Omental fat pad (tissue), 4 donors: ENCODE results near the gene ARHGEF6. TPM values are rescaled to one million over a fixed set of nuclear protein-coding genes. Genes with fewer than 3 reads are reported as not detected.

ENCODE experiments used
- ATAC-seq: fragments of 150-250 bp; one replicate; pipeline ENCODE4 v1.9.1; 2016; ENCODE audit warnings: mild to moderate bottlenecking, moderate library complexity; ENCODE audit not compliant: low FRiP score
- DNase-seq: peaks from one replicate; pipeline ENCODE4 v3.0.0-alpha.2; 2019; ENCODE audit warnings: low spot score
- CTCF ChIP-seq, 3 donors: fragments of 450-650 bp; IDR thresholded peaks; one replicate each; pipeline ENCODE4 v1.5.1; 2016 to 2017; ENCODE audit warnings: antibody characterized with exemption in 3 of 3, mild to moderate bottlenecking in 3 of 3, moderate library complexity in 2 of 3
- total RNA-seq, 4 donors: library from RNA; depleted of rRNA; stranded (reverse); fragments of >200 nt; gene quantifications; one replicate each; pipeline ENCODE4 v1.1.0, GENCODE V29; 2016

The ARHGEF6 gene
- total RNA-seq, 4 donors from 2014 or later = 38.8 to 150 (median 57.5) TPM

- DNase-seq = no peak
- no peak for TF ChIP-seq CTCF (IDR thresholded peaks at IDR 0.05)
- no peak for ATAC-seq
Measured at GRCh38 chrX:136747003-136747986, 33.4 kb downstream of the ARHGEF6 start.

GRCh38 chrX:136745215-136746173 lies 35.2 kb downstream of the ARHGEF6 start:
- DNase-seq = no peak
- no peak for TF ChIP-seq CTCF (IDR thresholded peaks at IDR 0.05)

GRCh38 chrX:136742721-136743379 lies 37.9 kb downstream of the ARHGEF6 start:
- no peak for TF ChIP-seq CTCF (IDR thresholded peaks at IDR 0.05)
- DNase-seq (no peak), ATAC-seq (no peak)

More at GRCh38 chrX:136745215-136746173, 35.2 kb downstream of the ARHGEF6 start:
- no peak for ATAC-seq

DNA sequence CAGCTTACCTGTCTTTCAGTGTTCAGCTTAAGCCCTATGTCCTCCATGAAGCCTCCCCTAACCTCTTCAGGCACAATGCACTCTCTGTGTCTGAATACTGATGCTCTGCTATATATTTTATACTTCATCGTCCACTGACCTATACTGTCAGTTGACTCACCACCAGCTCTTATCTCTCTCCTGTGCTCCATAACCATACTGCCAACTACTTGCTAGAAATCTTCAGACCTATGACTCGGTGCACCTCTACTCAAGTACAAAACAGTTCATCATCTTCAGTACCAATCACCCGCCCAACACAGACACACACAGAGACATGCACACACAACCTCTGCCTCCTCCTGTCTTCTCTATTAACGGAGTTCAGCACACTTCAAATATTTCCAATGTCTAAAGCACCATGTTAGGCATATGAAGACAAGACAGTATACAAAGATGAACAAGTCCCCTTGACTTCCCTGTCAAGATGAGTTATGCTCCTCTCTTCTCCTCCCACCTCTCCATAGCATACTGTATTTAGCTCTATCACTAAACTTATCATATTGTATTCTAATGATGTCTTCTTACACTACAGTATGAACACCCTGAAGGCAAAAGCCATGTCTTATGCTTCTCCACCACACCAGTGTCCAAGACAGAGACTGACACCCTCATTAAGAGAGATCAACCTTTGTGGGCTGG lies 42.5 kb downstream of the ARHGEF6 start:
- no peak for TF ChIP-seq CTCF (IDR thresholded peaks at IDR 0.05)
- ATAC-seq (no peak), DNase-seq (no peak)

DNA sequence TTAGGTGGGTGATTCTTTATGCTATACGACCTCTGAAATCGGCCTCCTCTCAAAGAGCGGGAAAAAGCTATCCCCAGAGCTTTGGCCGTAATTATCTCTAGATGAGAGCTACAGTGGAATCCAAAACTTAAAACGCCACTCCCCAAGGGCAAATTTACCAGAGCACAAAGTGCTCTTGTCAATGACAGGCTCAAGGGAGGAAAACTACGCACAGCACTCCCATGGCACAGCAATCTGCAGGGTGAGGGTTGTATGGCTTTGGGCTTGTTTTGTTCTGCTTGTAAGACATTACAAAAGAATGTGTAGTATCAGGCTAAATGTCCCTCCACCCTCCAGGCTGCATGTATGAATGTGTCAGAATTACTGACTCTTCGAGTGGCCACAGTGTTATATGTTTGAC lies 44.0 kb downstream of the ARHGEF6 start:
- no peak for TF ChIP-seq CTCF (IDR thresholded peaks at IDR 0.05)
- DNase-seq (no peak), ATAC-seq (no peak)

- no peak for TF ChIP-seq CTCF (IDR thresholded peaks at IDR 0.05)
- DNase-seq (no peak), ATAC-seq (no peak)
Measured at GRCh38 chrX:136735601-136736000, 45.1 kb downstream of the ARHGEF6 start.
